Right atrium auricular region (tissue), 2 donors: ENCODE results near the gene TYRP1. TPM values are rescaled to one million over a fixed set of nuclear protein-coding genes. Genes with fewer than 3 reads are reported as not detected.

Experiments
- DNase-seq: peaks from one replicate; pipeline ENCODE4 v3.0.0-alpha.2; 2019; ENCODE audit warnings: low spot score
- H3K27ac ChIP-seq, 2 donors: fragments of 200-600 bp; sonication (generic); 1 replicate in 1 of 2; 2 replicates in 1 of 2; pipeline ENCODE4 v1.5.1; 2016 to 2019
- H3K27me3 ChIP-seq, 2 donors: fragments of 200-600 bp; sonication (generic); one replicate each; pipeline versions ENCODE4 v1.5.1 to v1.6.0; 2017 to 2019
- H3K36me3 ChIP-seq: fragments of 200-600 bp; sonication (generic); one replicate; pipeline ENCODE4 v1.5.1; 2016
- H3K4me1 ChIP-seq, 2 donors: fragments of 200-600 bp; sonication (generic); one replicate each; pipeline versions ENCODE4 v1.5.1 to v1.6.0; 2017 to 2019
- H3K4me3 ChIP-seq, 2 donors: fragments of 200-600 bp; sonication (generic); 1 replicate in 1 of 2; 2 replicates in 1 of 2; pipeline ENCODE4 v1.5.1; 2017 to 2019; ENCODE audit warnings: mild to moderate bottlenecking in 1 of 2, moderate library complexity in 1 of 2
- H3K9me3 ChIP-seq, 2 donors: fragments of 200-600 bp; sonication (generic); one replicate each; pipeline ENCODE4 v1.5.1; 2019
- CTCF ChIP-seq, 2 donors: fragments of 200-600 bp; sonication (generic); IDR thresholded peaks; one replicate each; pipeline ENCODE4 v1.5.1; 2019; ENCODE audit warnings: antibody characterized with exemption in 2 of 2
- total RNA-seq, 2 donors: library from RNA; depleted of rRNA; stranded (reverse); fragments of >200 nt; gene quantifications; one replicate each; pipeline ENCODE4 v1.1.0, GENCODE V29; 2016

TYRP1 gene
- total RNA-seq, 2 donors from 2014 or later: 25.1 to 35.6 TPM

GRCh38 chr9:12698266-12698665 is 5.1 kb downstream of the TYRP1 start:
- no peaks in the 10 kb centered on the region for H3K27me3 ChIP-seq
- TF ChIP-seq CTCF (IDR thresholded peaks at IDR 0.05): no peak
- no peak overlapping the region for H3K4me3 ChIP-seq
- H3K36me3 ChIP-seq: no peaks in the 10 kb centered on the region
- H3K27ac ChIP-seq: peak overlapping the region in 1 of 2 donors; percentile 68
- H3K4me1 ChIP-seq: no peaks in the 10 kb centered on the region
- no peak for DNase-seq
- no peaks in the 10 kb centered on the region for H3K9me3 ChIP-seq

GRCh38 chr9:12698986-12699385 is 5.8 kb downstream of the TYRP1 start:
- Histone ChIP-seq H3K4me3 (no peak overlapping the region), H3K27me3 (no peaks in the 10 kb centered on the region), H3K9me3 (no peaks in the 10 kb centered on the region), H3K4me1 (no peaks in the 10 kb centered on the region), H3K36me3 (no peaks in the 10 kb centered on the region), H3K27ac (peak overlapping the region in 1 of 2 donors; percentile 68)
- peak in 1 of 2 donors; percentile 45 for TF ChIP-seq CTCF (IDR thresholded peaks at IDR 0.05)
- DNase-seq: no peak

- Histone ChIP-seq H3K4me3 (no peak overlapping the region), H3K27ac (no peak overlapping the region), H3K27me3 (no peaks in the 10 kb centered on the region), H3K4me1 (no peaks in the 10 kb centered on the region), H3K9me3 (no peaks in the 10 kb centered on the region), H3K36me3 (no peaks in the 10 kb centered on the region)
- DNase-seq: no peak
- TF ChIP-seq CTCF (IDR thresholded peaks at IDR 0.05): no peak
Measured at GRCh38 chr9:12699529-12699928, 6.3 kb downstream of the TYRP1 start.

- Histone ChIP-seq H3K4me1 (no peaks in the 10 kb centered on the region), H3K27me3 (no peaks in the 10 kb centered on the region), H3K36me3 (no peaks in the 10 kb centered on the region), H3K27ac (no peak overlapping the region), H3K4me3 (no peak overlapping the region), H3K9me3 (no peaks in the 10 kb centered on the region)
- no peak for TF ChIP-seq CTCF (IDR thresholded peaks at IDR 0.05)
- no peak for DNase-seq
Measured at GRCh38 chr9:12701126-12701525, 7.9 kb downstream of the TYRP1 start.

GRCh38 chr9:12702160-12702758 is 9.1 kb downstream of the TYRP1 start:
- H3K27me3 ChIP-seq: no peaks in the 10 kb centered on the region
- DNase-seq: peak; percentile 69
- no peaks in the 10 kb centered on the region for H3K36me3 ChIP-seq
- peak in 1 of 2 donors; percentile 64 for TF ChIP-seq CTCF (IDR thresholded peaks at IDR 0.05)
- H3K27ac ChIP-seq: no peak overlapping the region
- H3K4me1 ChIP-seq: no peaks in the 10 kb centered on the region
- no peak overlapping the region for H3K4me3 ChIP-seq
- no peaks in the 10 kb centered on the region for H3K9me3 ChIP-seq

- H3K27me3 ChIP-seq: no peaks in the 10 kb centered on the region
- no peak for DNase-seq
- H3K36me3 ChIP-seq: no peaks in the 10 kb centered on the region
- no peaks in the 10 kb centered on the region for H3K4me1 ChIP-seq
- no peak overlapping the region for H3K4me3 ChIP-seq
- no peaks in the 10 kb centered on the region for H3K9me3 ChIP-seq
- no peak overlapping the region for H3K27ac ChIP-seq
- no peak for TF ChIP-seq CTCF (IDR thresholded peaks at IDR 0.05)
Measured at GRCh38 chr9:12703996-12704395, 10.8 kb downstream of the TYRP1 start.
